Fibroblast of lung (primary cell): ENCODE measurements around the gene NAT14. TPM values are rescaled to one million over a fixed set of nuclear protein-coding genes. Genes with fewer than 3 reads are reported as not detected.

Source experiments
- DNase-seq, 2 donors: peaks; one replicate each; pipeline versions ENCODE4 v3.0.0 to v3.0.0-alpha.2; 2010; ENCODE audit warnings: low read depth in 2 of 2
- H2AFZ ChIP-seq: 2 replicates; pipeline ENCODE4 v1.5.1; 2012; ENCODE audit warnings: low read length, control low read depth, inconsistent platforms
- H3K27ac ChIP-seq: 2 replicates; pipeline ENCODE4 v1.5.1; 2011; ENCODE audit warnings: low read length, control low read depth; ENCODE audit not compliant: insufficient read depth
- H3K27me3 ChIP-seq: 2 replicates; pipeline ENCODE4 v1.5.1; 2011; ENCODE audit warnings: mild to moderate bottlenecking, low read length; ENCODE audit not compliant: control insufficient read depth, insufficient read depth
- H3K36me3 ChIP-seq: 2 replicates; pipeline ENCODE4 v1.5.1; 2011; ENCODE audit warnings: low read length; ENCODE audit not compliant: control insufficient read depth, insufficient read depth
- H3K4me1 ChIP-seq: 2 replicates; pipeline ENCODE4 v1.5.1; 2011; ENCODE audit warnings: low read length; ENCODE audit not compliant: control insufficient read depth, insufficient read depth; ENCODE audit errors: extremely low read depth
- H3K4me2 ChIP-seq: 2 replicates; pipeline ENCODE4 v1.5.1; 2011; ENCODE audit warnings: low read length, control low read depth; ENCODE audit not compliant: insufficient read depth; ENCODE audit errors: extremely low read depth
- H3K4me3 ChIP-seq, 4 experiments: fragments of 200-600 bp in 1 of 4; sonication (generic) in 1 of 4; replicated peaks in 1 of 4; 2 replicates each; pipeline ENCODE4 v1.5.1; 2011 to 2016; ENCODE audit warnings: low read length in 4 of 4, low read depth in 3 of 4, mild to moderate bottlenecking in 3 of 4, control low read depth in 2 of 4, inconsistent platforms in 1 of 4, mixed read lengths in 1 of 4; ENCODE audit not compliant: insufficient read depth in 1 of 4; ENCODE audit errors: control extremely low read depth in 1 of 4
- H3K79me2 ChIP-seq: 2 replicates; pipeline ENCODE4 v1.5.1; 2012; ENCODE audit warnings: mild to moderate bottlenecking, low read length, inconsistent platforms; ENCODE audit not compliant: control insufficient read depth, insufficient read depth
- H3K9ac ChIP-seq: 2 replicates; pipeline ENCODE4 v1.5.1; 2011; ENCODE audit warnings: mild to moderate bottlenecking, low read length, control low read depth; ENCODE audit not compliant: insufficient read depth
- H3K9me3 ChIP-seq: 2 replicates; pipeline ENCODE4 v1.5.1; 2012; ENCODE audit warnings: low read depth, low read length; ENCODE audit not compliant: control insufficient read depth, insufficient read depth
- H4K20me1 ChIP-seq: 2 replicates; pipeline ENCODE4 v1.5.1; 2011; ENCODE audit warnings: low read length; ENCODE audit not compliant: control insufficient read depth, insufficient read depth; ENCODE audit errors: extremely low read depth
- CTCF ChIP-seq, 2 donors: IDR thresholded peaks in 1 of 2; conservative IDR thresholded peaks in 1 of 2; 1 replicate in 1 of 2; 2 replicates in 1 of 2; pipeline ENCODE4 v1.5.1; 2011 to 2012; ENCODE audit warnings: low read length in 2 of 2, control low read depth in 1 of 2, inconsistent platforms in 1 of 2, low read depth in 1 of 2, mild to moderate bottlenecking in 1 of 2
- EZH2 ChIP-seq: IDR thresholded peaks from 2 replicates; pipeline ENCODE4 v1.5.1; 2012; ENCODE audit warnings: low read length, control low read depth, mild to moderate bottlenecking; ENCODE audit errors: missing control alignments
- polyA plus RNA-seq, 2 donors: library from polyadenylated mRNA; depleted of rRNA in 1 of 2; stranded (reverse) in 1 of 2; unstranded in 1 of 2; fragments of >200 nt; gene quantifications; 2 replicates each; pipeline ENCODE4 v1.2.1, GENCODE V29; 2011 to 2012; ENCODE audit warnings: missing spikeins in 1 of 2
- total RNA-seq: library from RNA; depleted of rRNA; stranded (reverse); fragments of >200 nt; gene quantifications from 2 replicates; pipeline ENCODE4 v1.2.1, GENCODE V29; 2014

Gene NAT14
- total and polyA plus RNA-seq, 2 donors (not counting 1 experiment from before 2014, with no cell fraction given), result 18.2 to 18.3 TPM

GRCh38 chr19:55486043-55486970, 1.3 kb downstream of the NAT14 start:
- H3K4me1 ChIP-seq, result peaks cover 38% of the 10 kb centered on the region
- H2AFZ ChIP-seq, result no peak overlapping the region
- peak overlapping the region; percentile 96 for H3K27ac ChIP-seq
- H3K4me3 ChIP-seq, result peak overlapping the region; percentile 30 to 71 (median 56)
- H3K36me3 ChIP-seq, result peaks cover 12% of the 10 kb centered on the region
- H3K9me3 ChIP-seq, result no peaks in the 10 kb centered on the region
- H3K79me2 ChIP-seq, result peaks cover 9% of the 10 kb centered on the region
- peak overlapping the region; percentile 91 for H3K9ac ChIP-seq
- H4K20me1 ChIP-seq, result no peaks in the 10 kb centered on the region
- H3K4me2 ChIP-seq, result peak overlapping the region; percentile 100
- TF ChIP-seq EZH2 (no peak), CTCF (conservative IDR thresholded peaks at IDR 0.05 in 1 of 2, IDR thresholded peaks at IDR 0.05 in 1 of 2; ENCODE audit: low read depth in 1 of 2, low read length in 2 of 2) (peak in 1 of 2 donors; percentile 35)
- H3K27me3 ChIP-seq, result no peaks in the 10 kb centered on the region
- no peak for DNase-seq

- H4K20me1 ChIP-seq, result no peaks in the 10 kb centered on the region
- H3K79me2 ChIP-seq, result peaks cover 9% of the 10 kb centered on the region
- peak overlapping the region; percentile 91 for H3K9ac ChIP-seq
- TF ChIP-seq EZH2, result no peak
- peak overlapping the region; percentile 96 for H3K27ac ChIP-seq
- H3K4me1 ChIP-seq, result peaks cover 44% of the 10 kb centered on the region
- H3K27me3 ChIP-seq, result no peaks in the 10 kb centered on the region
- DNase-seq, result peak; percentile 98
- peak overlapping the region; percentile 35 to 70 (median 39) for H3K4me3 ChIP-seq
- no peaks in the 10 kb centered on the region for H3K9me3 ChIP-seq
- H3K36me3 ChIP-seq, result peaks cover 11% of the 10 kb centered on the region
- H2AFZ ChIP-seq, result no peak overlapping the region
- peak overlapping the region; percentile 100 for H3K4me2 ChIP-seq
Measured at GRCh38 chr19:55486971-55487923, 2.3 kb downstream of the NAT14 start.

- Histone ChIP-seq H3K36me3 (peaks cover 4% of the 10 kb centered on the region), H3K4me1 (peaks cover 47% of the 10 kb centered on the region), H4K20me1 (no peaks in the 10 kb centered on the region), H3K79me2 (peaks cover 9% of the 10 kb centered on the region), H3K4me2 (peak within 1 kb of the TSS; percentile 100), H3K9me3 (no peaks in the 10 kb centered on the region), H2AFZ (no peak within 1 kb of the TSS), H3K27me3 (no peaks in the 10 kb centered on the region), H3K27ac (peak within 1 kb of the TSS; percentile 96), H3K4me3 (peak within 1 kb of the TSS; percentile 35 to 70 (median 45)), H3K9ac (peak within 1 kb of the TSS; percentile 91)
- TF ChIP-seq CTCF (conservative IDR thresholded peaks at IDR 0.05 in 1 of 2, IDR thresholded peaks at IDR 0.05 in 1 of 2; ENCODE audit: low read depth in 1 of 2, low read length in 2 of 2), result no peak
- TF ChIP-seq EZH2, result no peak
- peak; percentile 65 to 71 for DNase-seq
Measured at GRCh38 chr19:55487924-55488687, 3.1 kb downstream of the NAT14 start, which contains the start of gene SSC5D. Gene SSC5D (plus strand): TSS chr19:55488436. CDS start chr19:55488590, 154 bp downstream.
